ENCODE data around the gene GNPDA1. TPM values are rescaled to one million over a fixed set of nuclear protein-coding genes. Genes with fewer than 3 reads are reported as not detected.
A peak's percentile ranks its signal among the peaks of the same experiment; 100 is the strongest.

The GNPDA1 gene
- total RNA-seq, 4 donors from 2014 or later, result 13.2 to 106 (median 56.1) TPM

- Histone ChIP-seq H3K27ac (peak overlapping the region in 1 of 2 donors; percentile 43), H3K36me3 (no peaks in the 10 kb centered on the region), H3K27me3 (no peaks in the 10 kb centered on the region), H3K4me3 (no peak overlapping the region), H3K4me1 (no peaks in the 10 kb centered on the region), H3K9me3 (no peaks in the 10 kb centered on the region)
- DNase-seq, result no peak
- no peak for TF ChIP-seq POLR2A (IDR thresholded peaks at IDR 0.05)
- TF ChIP-seq CTCF (IDR thresholded peaks at IDR 0.05), result no peak
- intact Hi-C loops (cut with DNase I; ENCODE audit: low total_unique reads), result loop anchor here (5.0 to 10.0 kb wide), 2 partner anchors 84 to 266 kb away; partner anchors contain the start of gene PCDH1
These were observed 54.2 kb downstream of the GNPDA1 start for GRCh38 chr5:141958546-141959172.

- Histone ChIP-seq H3K27me3 (no peaks in the 10 kb centered on the region), H3K9me3 (no peaks in the 10 kb centered on the region), H3K36me3 (no peaks in the 10 kb centered on the region), H3K4me3 (no peak within 1 kb of the TSS), H3K27ac (peak within 1 kb of the TSS in 1 of 2 donors; percentile 43), H3K4me1 (no peaks in the 10 kb centered on the region)
- intact Hi-C loops (cut with DNase I; ENCODE audit: low total_unique reads), result loop anchor here (5.0 to 10.0 kb wide), 2 partner anchors 83 to 266 kb away; partner anchors contain the start of gene PCDH1
- peak in 1 of 2 donors; percentile 49 for DNase-seq
- TF ChIP-seq CTCF (IDR thresholded peaks at IDR 0.05) (no peak), POLR2A (IDR thresholded peaks at IDR 0.05) (no peak)
These were observed 54.7 kb downstream of the GNPDA1 start, which contains the start of gene PCDH12 for GRCh38 chr5:141958113-141958512. PCDH12 (minus strand) TSS chr5:141958202; CDS start chr5:141957851, 351 bp downstream.

- Histone ChIP-seq H3K9me3 (no peaks in the 10 kb centered on the region), H3K4me3 (no peak overlapping the region), H3K36me3 (no peaks in the 10 kb centered on the region), H3K27me3 (no peaks in the 10 kb centered on the region), H3K4me1 (no peaks in the 10 kb centered on the region), H3K27ac (no peak overlapping the region)
- intact Hi-C loops (cut with DNase I; ENCODE audit: low total_unique reads), result loop anchor here (5.0 to 10.0 kb wide), 2 partner anchors 83 to 265 kb away; partner anchors contain the start of gene PCDH1
- DNase-seq, result no peak
- TF ChIP-seq POLR2A (IDR thresholded peaks at IDR 0.05) (no peak), CTCF (IDR thresholded peaks at IDR 0.05) (no peak)
These were observed 55.3 kb downstream of the GNPDA1 start for GRCh38 chr5:141957367-141957996.

GRCh38 chr5:141954194-141954593, 58.6 kb downstream of the GNPDA1 start:
- Histone ChIP-seq H3K9me3 (no peaks in the 10 kb centered on the region), H3K27me3 (no peaks in the 10 kb centered on the region), H3K36me3 (no peaks in the 10 kb centered on the region), H3K27ac (no peak overlapping the region), H3K4me3 (no peak overlapping the region), H3K4me1 (no peaks in the 10 kb centered on the region)
- TF ChIP-seq POLR2A (IDR thresholded peaks at IDR 0.05) (no peak), CTCF (IDR thresholded peaks at IDR 0.05) (no peak)
- intact Hi-C loops (cut with DNase I; ENCODE audit: low total_unique reads), result loop anchor here (10.0 kb wide), 1 partner anchor 79 kb away; the partner anchor contains the start of gene PCDH1
- no peak for DNase-seq

GRCh38 chr5:141952020-141952419, 60.8 kb downstream of the GNPDA1 start:
- no peaks in the 10 kb centered on the region for H3K36me3 ChIP-seq
- H3K27ac ChIP-seq, result no peak overlapping the region
- H3K9me3 ChIP-seq, result no peaks in the 10 kb centered on the region
- DNase-seq, result no peak
- H3K4me3 ChIP-seq, result no peak overlapping the region
- intact Hi-C loops (cut with DNase I; ENCODE audit: low total_unique reads), result loop anchor here (10.0 kb wide), 1 partner anchor 77 kb away; the partner anchor contains the start of gene PCDH1
- no peaks in the 10 kb centered on the region for H3K4me1 ChIP-seq
- TF ChIP-seq POLR2A (IDR thresholded peaks at IDR 0.05) (no peak), CTCF (IDR thresholded peaks at IDR 0.05) (no peak)
- no peaks in the 10 kb centered on the region for H3K27me3 ChIP-seq
